Gastroesophageal sphincter (tissue), 4 donors: Measurements from ENCODE around the gene NKAIN2. TPM values are rescaled to one million over a fixed set of nuclear protein-coding genes. Genes with fewer than 3 reads are reported as not detected.
"Not testable (repeated sequence)": the region's sequence is repeated elsewhere in the genome, so short reads cannot be mapped to it uniquely, and the experiment has no call there.

Experiments used
- ATAC-seq: fragments of 150-250 bp; one replicate; pipeline ENCODE4 v1.9.1; 2016; ENCODE audit warnings: mild to moderate bottlenecking, moderate library complexity
- H3K27ac ChIP-seq, 4 donors: fragments of 200-600 bp; sonication (generic) in 3 of 4; 1 replicate in 3 of 4; 2 replicates in 1 of 4; pipeline ENCODE4 v1.5.1; 2016 to 2019
- H3K27me3 ChIP-seq: fragments of 200-600 bp; sonication (generic); one replicate; pipeline ENCODE4 v1.5.1; 2019
- H3K36me3 ChIP-seq, 2 donors: fragments of 200-600 bp; sonication (generic); one replicate each; pipeline ENCODE4 v1.5.1; 2019; ENCODE audit warnings: control low read depth in 1 of 2
- H3K4me1 ChIP-seq, 3 donors: fragments of 200-600 bp; sonication (generic); 1 replicate in 2 of 3; 2 replicates in 1 of 3; pipeline ENCODE4 v1.5.1; 2016 to 2019; ENCODE audit warnings: control low read depth in 2 of 3
- H3K4me3 ChIP-seq, 2 donors: fragments of 200-600 bp; sonication (generic); one replicate each; pipeline ENCODE4 v1.5.1; 2019; ENCODE audit warnings: mild to moderate bottlenecking in 1 of 2, moderate library complexity in 1 of 2
- H3K9me3 ChIP-seq, 3 donors: fragments of 200-600 bp; sonication (generic); one replicate each; pipeline ENCODE4 v1.5.1; 2017 to 2019; ENCODE audit warnings: control low read depth in 2 of 3
- EP300 ChIP-seq: sonication (generic); formaldehyde crosslinking; IDR thresholded peaks from one replicate; pipeline ENCODE4 v1.6.1; 2017; ENCODE audit warnings: antibody characterized with exemption, mild to moderate bottlenecking
- POLR2A ChIP-seq, 2 donors: fragments of 450-650 bp; IDR thresholded peaks; one replicate each; pipeline ENCODE4 v1.6.1; 2017; ENCODE audit warnings: antibody characterized with exemption in 2 of 2, mild to moderate bottlenecking in 2 of 2, moderate library complexity in 1 of 2
- POLR2AphosphoS5 ChIP-seq: sonication (generic); formaldehyde crosslinking; IDR thresholded peaks from one replicate; pipeline ENCODE4 v1.6.1; 2017; ENCODE audit warnings: antibody characterized with exemption
- WGBS, 2 donors: methylation state at CpG; one replicate each; pipeline ENCODE4 v1.1.5; 2018; ENCODE audit warnings: low coverage in 1 of 2; 5-methylcytosine and 5-hydroxymethylcytosine counted together
- total RNA-seq, 4 donors: library from RNA; depleted of rRNA; stranded (reverse); fragments of >200 nt; gene quantifications; one replicate each; pipeline ENCODE4 v1.1.0, GENCODE V29; 2016
- TF ChIP-seq, protein P1 (sequence below), 4 experiments: fragments of 200-600 bp in 2 of 4; fragments of 450-650 bp in 2 of 4; sonication (generic) in 1 of 4; IDR thresholded peaks; one replicate each; pipeline ENCODE4 v1.5.1; 2017 to 2019; ENCODE audit warnings: antibody characterized with exemption in 4 of 4, mild to moderate bottlenecking in 2 of 4, moderate library complexity in 2 of 4

Gene NKAIN2
- total RNA-seq, 4 donors from 2014 or later, result 0.23 to 3.2 TPM; not detected in 2

DNA sequence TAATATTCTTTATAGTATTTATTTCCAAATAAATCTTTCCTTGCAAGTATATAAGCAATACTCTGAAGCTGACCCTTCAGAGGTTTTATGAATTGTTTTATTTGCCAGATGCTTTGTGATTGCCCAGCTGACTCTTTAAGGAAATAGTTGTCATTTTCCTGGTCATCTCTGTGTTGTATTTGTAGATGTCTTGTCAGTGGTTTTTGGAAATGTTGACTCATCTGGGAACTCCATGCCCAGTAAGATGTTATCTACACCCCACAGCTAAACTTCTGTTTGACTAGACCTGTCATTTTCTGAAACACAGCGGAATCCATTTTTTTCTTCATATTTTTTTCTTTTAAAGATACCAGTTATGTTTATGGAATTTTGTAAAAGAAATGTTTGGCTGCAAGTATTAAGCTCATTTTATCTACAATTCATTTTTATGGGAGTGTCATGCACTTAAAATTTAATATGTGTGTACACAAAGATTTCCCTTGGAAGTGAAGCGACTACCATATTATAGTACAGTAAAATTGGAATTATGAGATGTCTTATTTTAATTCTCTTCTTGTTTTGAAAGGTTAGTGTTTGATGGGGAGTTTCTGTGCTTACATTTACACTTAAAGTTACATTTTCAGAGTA, 491.0 kb downstream of the NKAIN2 start:
- H3K27me3 ChIP-seq, result no peaks in the 10 kb centered on the region
- H3K4me3 ChIP-seq, result no peak overlapping the region
- H3K27ac ChIP-seq, result no peak overlapping the region
- no peaks in the 10 kb centered on the region for H3K36me3 ChIP-seq
- WGBS, 2 donors, result 41 to 84% methylated on average over 2 of the region's 2 CpGs
- TF ChIP-seq, protein P1, sequence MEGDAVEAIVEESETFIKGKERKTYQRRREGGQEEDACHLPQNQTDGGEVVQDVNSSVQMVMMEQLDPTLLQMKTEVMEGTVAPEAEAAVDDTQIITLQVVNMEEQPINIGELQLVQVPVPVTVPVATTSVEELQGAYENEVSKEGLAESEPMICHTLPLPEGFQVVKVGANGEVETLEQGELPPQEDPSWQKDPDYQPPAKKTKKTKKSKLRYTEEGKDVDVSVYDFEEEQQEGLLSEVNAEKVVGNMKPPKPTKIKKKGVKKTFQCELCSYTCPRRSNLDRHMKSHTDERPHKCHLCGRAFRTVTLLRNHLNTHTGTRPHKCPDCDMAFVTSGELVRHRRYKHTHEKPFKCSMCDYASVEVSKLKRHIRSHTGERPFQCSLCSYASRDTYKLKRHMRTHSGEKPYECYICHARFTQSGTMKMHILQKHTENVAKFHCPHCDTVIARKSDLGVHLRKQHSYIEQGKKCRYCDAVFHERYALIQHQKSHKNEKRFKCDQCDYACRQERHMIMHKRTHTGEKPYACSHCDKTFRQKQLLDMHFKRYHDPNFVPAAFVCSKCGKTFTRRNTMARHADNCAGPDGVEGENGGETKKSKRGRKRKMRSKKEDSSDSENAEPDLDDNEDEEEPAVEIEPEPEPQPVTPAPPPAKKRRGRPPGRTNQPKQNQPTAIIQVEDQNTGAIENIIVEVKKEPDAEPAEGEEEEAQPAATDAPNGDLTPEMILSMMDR (IDR thresholded peaks at IDR 0.05), result no peak
- no peak for TF ChIP-seq POLR2A (IDR thresholded peaks at IDR 0.05)
- TF ChIP-seq EP300, result no peak
- no peak for TF ChIP-seq POLR2AphosphoS5
- H3K4me1 ChIP-seq, result no peaks in the 10 kb centered on the region
- no peak for ATAC-seq
- no peaks in the 10 kb centered on the region for H3K9me3 ChIP-seq

DNA sequence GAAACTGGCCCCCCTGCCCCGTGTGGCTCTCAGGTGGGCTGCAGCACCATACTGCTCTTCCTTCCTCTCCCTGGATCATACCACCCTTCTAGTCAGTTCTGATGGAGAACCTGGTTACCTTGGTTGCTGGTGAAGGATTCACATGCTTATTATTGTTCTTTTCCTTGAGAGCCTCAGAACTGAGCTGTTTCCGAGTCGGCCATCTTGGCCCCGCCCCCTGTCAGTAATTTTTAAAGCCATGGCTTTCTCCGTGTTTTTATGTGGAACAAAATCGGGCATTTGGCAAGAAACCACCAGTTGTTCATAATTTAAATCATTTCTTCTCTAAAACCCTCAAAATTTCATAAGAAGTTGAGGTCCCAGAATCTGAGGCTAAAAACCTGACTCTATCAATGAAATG, 493.8 kb downstream of the NKAIN2 start:
- no peak for ATAC-seq

DNA sequence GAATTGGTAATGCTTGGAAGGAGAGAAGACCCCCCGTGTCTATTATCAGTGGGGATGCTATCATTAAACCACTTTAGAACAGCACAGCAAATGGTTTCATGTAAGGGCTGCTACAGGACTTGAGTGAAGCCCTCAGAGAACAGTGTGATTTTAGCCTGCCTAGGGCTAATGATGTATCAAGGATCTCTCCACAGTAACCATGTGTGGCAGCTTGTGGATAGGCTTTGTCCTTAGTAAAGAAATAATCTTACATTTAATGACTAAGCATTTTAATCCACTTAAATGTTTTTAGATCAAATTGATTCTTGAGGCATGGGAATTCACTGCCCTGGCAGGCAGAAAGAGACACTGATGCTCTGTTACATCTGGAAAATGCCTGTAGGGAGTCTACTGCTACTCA, 495.1 kb downstream of the NKAIN2 start:
- no peak for ATAC-seq
- no peak overlapping the region for H3K27ac ChIP-seq
- H3K27me3 ChIP-seq, result no peaks in the 10 kb centered on the region
- 50 to 55% methylated on average over 1 of the region's 1 CpG for WGBS, 2 donors
- H3K36me3 ChIP-seq, result no peaks in the 10 kb centered on the region
- H3K4me3 ChIP-seq, result no peak overlapping the region
- no peaks in the 10 kb centered on the region for H3K9me3 ChIP-seq
- no peaks in the 10 kb centered on the region for H3K4me1 ChIP-seq
- no peak for TF ChIP-seq EP300
- TF ChIP-seq POLR2A (IDR thresholded peaks at IDR 0.05), result no peak
- TF ChIP-seq, protein P1 (IDR thresholded peaks at IDR 0.05), result no peak
- TF ChIP-seq POLR2AphosphoS5, result no peak

More for the DNA sequence above, 493.8 kb downstream of the NKAIN2 start:
- H3K36me3 ChIP-seq, result no peaks in the 10 kb centered on the region
- H3K27ac ChIP-seq, result no peak overlapping the region
- H3K27me3 ChIP-seq, result no peaks in the 10 kb centered on the region
- H3K9me3 ChIP-seq, result no peaks in the 10 kb centered on the region
- H3K4me1 ChIP-seq, result no peaks in the 10 kb centered on the region
- H3K4me3 ChIP-seq, result no peak overlapping the region
- TF ChIP-seq EP300 (no peak), POLR2AphosphoS5 (no peak), POLR2A (IDR thresholded peaks at IDR 0.05) (no peak)
- TF ChIP-seq, protein P1 (IDR thresholded peaks at IDR 0.05), result no peak
- 86 to 100% methylated on average over 1 to 5 of the region's 6 CpGs for WGBS, 2 donors

DNA sequence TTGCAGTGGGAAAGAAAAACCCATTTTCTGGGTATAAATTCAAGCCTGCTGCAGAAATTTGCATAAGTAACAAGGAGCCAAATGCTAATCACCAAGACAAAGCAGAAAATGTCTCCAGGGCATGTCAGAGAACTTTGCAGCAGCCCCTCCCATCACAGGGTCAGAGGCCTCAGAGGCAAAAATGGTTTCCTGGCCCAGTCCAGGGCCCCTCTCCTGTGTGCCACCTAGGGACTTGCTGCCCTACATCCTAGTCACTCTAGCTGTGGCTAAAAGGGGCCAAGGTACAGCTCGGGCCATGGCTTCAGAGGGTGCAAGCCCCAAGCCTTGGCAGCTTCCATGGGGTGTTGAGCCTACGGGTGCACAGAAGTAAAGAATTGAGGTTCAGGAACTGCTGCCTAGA, 497.2 kb downstream of the NKAIN2 start:
- not testable (repeated sequence) for H3K4me1 ChIP-seq, H3K36me3 ChIP-seq, H3K27ac ChIP-seq, H3K27me3 ChIP-seq, H3K9me3 ChIP-seq, H3K4me3 ChIP-seq, ATAC-seq
- 100% methylated on average over 1 of the region's 2 CpGs; no CpG with 5 or more reads in 1 of the 2 donors for WGBS, 2 donors

DNA sequence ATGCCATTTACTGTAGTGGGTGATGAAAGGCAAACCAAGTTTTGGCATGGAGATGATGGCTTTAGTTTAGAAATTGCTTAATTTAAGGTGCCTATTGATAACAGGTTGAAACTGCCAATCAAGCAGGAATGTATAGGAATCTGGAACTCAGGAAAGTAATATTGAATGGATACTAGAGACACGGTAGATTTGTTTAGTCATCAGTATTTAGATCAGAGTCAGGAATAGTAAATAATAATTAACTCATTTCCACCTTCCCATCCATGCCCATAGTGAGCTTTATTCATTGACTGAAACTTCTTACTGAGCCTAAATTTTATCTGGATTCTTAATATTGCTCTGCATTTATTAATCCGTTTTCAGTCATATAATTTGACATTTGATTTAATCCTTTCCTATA, 500.3 kb downstream of the NKAIN2 start:
- whole genome bisulfite sequencing, 2 donors, result 87 to 88% methylated on average over 2 of the region's 2 CpGs
- TF ChIP-seq POLR2AphosphoS5 (no peak), POLR2A (IDR thresholded peaks at IDR 0.05) (no peak)
- TF ChIP-seq, protein P1 (IDR thresholded peaks at IDR 0.05), result no peak
- ATAC-seq, result no peak

More for the DNA sequence above, 500.3 kb downstream of the NKAIN2 start:
- H3K4me3 ChIP-seq, result no peak overlapping the region
- no peak overlapping the region for H3K27ac ChIP-seq
- no peaks in the 10 kb centered on the region for H3K9me3 ChIP-seq
- no peaks in the 10 kb centered on the region for H3K36me3 ChIP-seq
- no peaks in the 10 kb centered on the region for H3K4me1 ChIP-seq
- no peaks in the 10 kb centered on the region for H3K27me3 ChIP-seq
